IPS-NIHi11 (cell line): ENCODE measurements around the gene TNRC6C.

ENCODE experiments used
- DNase-seq: peaks from one replicate; pipeline ENCODE4 v3.0.0; 2012; ENCODE audit warnings: mixed read lengths, low spot score

Gene TNRC6C

GRCh38 chr17:78125976-78126894, 167.7 kb downstream of the TNRC6C start:
- no peak for DNase-seq

GRCh38 chr17:78126895-78127238, 168.4 kb downstream of the TNRC6C start:
- no peak for DNase-seq

GRCh38 chr17:78127239-78127887, 168.9 kb downstream of the TNRC6C start:
- DNase-seq, result no peak

GRCh38 chr17:78127888-78128550, 169.5 kb downstream of the TNRC6C start:
- DNase-seq, result peak; percentile 84

- DNase-seq, result peak; percentile 93
Observed at GRCh38 chr17:78128551-78129350, 170.2 kb downstream of the TNRC6C start, which contains the start of gene TMC6. Gene TMC6 (minus strand): TSS chr17:78128755. CDS start chr17:78126832, 1,923 bp downstream.

- DNase-seq, result no peak
Observed at GRCh38 chr17:78129351-78130089, 171.0 kb downstream of the TNRC6C start.

- no peak for DNase-seq
Observed at GRCh38 chr17:78130090-78130436, 171.6 kb downstream of the TNRC6C start.

GRCh38 chr17:78130437-78131101, 172.1 kb downstream of the TNRC6C start, which contains the start of gene TMC8:
Gene TMC8 (plus strand): TSS chr17:78130771. CDS start chr17:78131589, 818 bp downstream.
- DNase-seq, result no peak

GRCh38 chr17:78131172-78132083, 172.9 kb downstream of the TNRC6C start:
- DNase-seq, result no peak

GRCh38 chr17:78132084-78132676, 173.7 kb downstream of the TNRC6C start:
- DNase-seq, result peak; percentile 62

- DNase-seq, result no peak
Observed at GRCh38 chr17:78132767-78133178, 174.3 kb downstream of the TNRC6C start.

GRCh38 chr17:78133179-78133951, 174.9 kb downstream of the TNRC6C start:
- DNase-seq, result no peak

- DNase-seq, result peak; percentile 76
Observed at GRCh38 chr17:78133971-78134898, 175.7 kb downstream of the TNRC6C start.

GRCh38 chr17:78134899-78135385, 176.4 kb downstream of the TNRC6C start:
- DNase-seq, result no peak

- DNase-seq, result no peak
Observed at GRCh38 chr17:78135858-78136500, 177.5 kb downstream of the TNRC6C start.
